Measurements from ENCODE around the gene SLC22A3.
"Not testable (repeated sequence)": the region's sequence is repeated elsewhere in the genome, so short reads cannot be mapped to it uniquely, and the experiment has no call there.

The SLC22A3 gene

GRCh38 chr6:160457823-160458222 lies 109.6 kb downstream of the SLC22A3 start:
- no peak for TF ChIP-seq CTCF (IDR thresholded peaks at IDR 0.05; ENCODE audit: extremely low read depth, missing control alignments)
- DNase-seq (ENCODE audit: low spot score), result no peak

GRCh38 chr6:160461641-160462040 lies 113.5 kb downstream of the SLC22A3 start:
- no peak for TF ChIP-seq CTCF (IDR thresholded peaks at IDR 0.05; ENCODE audit: extremely low read depth, missing control alignments)
- no peak for DNase-seq (ENCODE audit: low spot score)

GRCh38 chr6:160462116-160462515 lies 113.9 kb downstream of the SLC22A3 start:
- DNase-seq (ENCODE audit: low spot score), result no peak
- no peak for TF ChIP-seq CTCF (IDR thresholded peaks at IDR 0.05; ENCODE audit: extremely low read depth, missing control alignments)

GRCh38 chr6:160462551-160463109 lies 114.5 kb downstream of the SLC22A3 start:
- TF ChIP-seq CTCF (IDR thresholded peaks at IDR 0.05; ENCODE audit: extremely low read depth, missing control alignments), result no peak
- DNase-seq (ENCODE audit: low spot score), result peak; percentile 60

GRCh38 chr6:160464744-160465143 lies 116.6 kb downstream of the SLC22A3 start:
- DNase-seq (ENCODE audit: low spot score), result no peak
- TF ChIP-seq CTCF (IDR thresholded peaks at IDR 0.05; ENCODE audit: extremely low read depth, missing control alignments), result no peak

GRCh38 chr6:160467261-160467871 lies 119.2 kb downstream of the SLC22A3 start:
- DNase-seq (ENCODE audit: low spot score), result not testable (repeated sequence)

- DNase-seq (ENCODE audit: low spot score), result no peak
Measured at GRCh38 chr6:160469153-160469552, 121.0 kb downstream of the SLC22A3 start.

GRCh38 chr6:160476056-160476455 lies 127.9 kb downstream of the SLC22A3 start:
- DNase-seq (ENCODE audit: low spot score), result not testable (repeated sequence)

More at GRCh38 chr6:160469153-160469552, 121.0 kb downstream of the SLC22A3 start:
- no peak for TF ChIP-seq CTCF (IDR thresholded peaks at IDR 0.05; ENCODE audit: extremely low read depth, missing control alignments)

GRCh38 chr6:160477072-160477471 lies 128.9 kb downstream of the SLC22A3 start:
- DNase-seq (ENCODE audit: low spot score), result not testable (repeated sequence)
